GM23338 (cell line): ENCODE data around the gene MEF2A. TPM values are rescaled to one million over a fixed set of nuclear protein-coding genes. Genes with fewer than 3 reads are reported as not detected.

ENCODE experiments used
- ATAC-seq: fragments of 200-7000 bp; cut with Tn5 transposase; 3 replicates; pipeline ENCODE4 v1.9.1; 2020
- DNase-seq: peaks from one replicate; pipeline ENCODE4 v3.0.0-alpha.2; 2015; ENCODE audit warnings: low spot score
- H2AFZ ChIP-seq: fragments of 200-600 bp; sonication (generic); 2 replicates; pipeline ENCODE4 v1.8.0; 2016; ENCODE audit warnings: antibody characterized with exemption, mild to moderate bottlenecking, moderate library complexity
- H3F3A ChIP-seq: fragments of 200-600 bp; sonication (generic); replicated peaks from 2 replicates; pipeline ENCODE4 v1.8.0; 2017; ENCODE audit warnings: antibody characterized with exemption, mixed run types, low read depth
- H3K27ac ChIP-seq: fragments of 200-600 bp; sonication (generic); 2 replicates; pipeline ENCODE4 v1.6.1; 2016; ENCODE audit warnings: low read depth
- H3K27me3 ChIP-seq: fragments of 200-600 bp; sonication (generic); 2 replicates; pipeline ENCODE4 v1.8.0; 2016; ENCODE audit warnings: mild to moderate bottlenecking, mixed run types, moderate library complexity; ENCODE audit not compliant: insufficient read depth
- H3K36me3 ChIP-seq: fragments of 200-600 bp; sonication (generic); 2 replicates; pipeline ENCODE4 v1.8.0; 2016; ENCODE audit warnings: mild to moderate bottlenecking; ENCODE audit not compliant: insufficient read depth
- H3K4me1 ChIP-seq: fragments of 200-600 bp; sonication (generic); 2 replicates; pipeline ENCODE4 v1.8.0; 2016; ENCODE audit warnings: mild to moderate bottlenecking, moderate library complexity; ENCODE audit not compliant: insufficient read depth
- H3K4me2 ChIP-seq: fragments of 200-600 bp; sonication (generic); 2 replicates; pipeline ENCODE4 v1.7.1; 2017; ENCODE audit warnings: mixed run types
- H3K4me3 ChIP-seq: fragments of 200-600 bp; sonication (generic); 2 replicates; pipeline ENCODE4 v1.6.1; 2016; ENCODE audit warnings: mixed run types
- H3K79me2 ChIP-seq: fragments of 200-600 bp; sonication (generic); replicated peaks from 2 replicates; pipeline ENCODE4 v1.8.0; 2017; ENCODE audit warnings: mild to moderate bottlenecking; ENCODE audit not compliant: insufficient read depth
- H3K9me2 ChIP-seq: fragments of 200-600 bp; sonication (generic); 2 replicates; pipeline ENCODE4 v1.8.0; 2017; ENCODE audit not compliant: insufficient read depth
- H4K20me1 ChIP-seq: fragments of 200-600 bp; sonication (generic); replicated peaks from 2 replicates; pipeline ENCODE4 v1.8.0; 2017; ENCODE audit warnings: mild to moderate bottlenecking; ENCODE audit not compliant: insufficient read depth
- H3K27ac Mint-ChIP-seq: 2 replicates; pipeline ENCODE4 v1.8.0; 2020; ENCODE audit warnings: inconsistent platforms, mild to moderate bottlenecking, moderate library complexity, mixed read lengths
- H3K27me3 Mint-ChIP-seq: 3 replicates; pipeline ENCODE4 v1.8.0; 2022; ENCODE audit warnings: low read depth, mild to moderate bottlenecking, moderate library complexity, mixed read lengths, inconsistent platforms; ENCODE audit not compliant: insufficient read depth, poor library complexity
- H3K36me3 Mint-ChIP-seq: 3 replicates; pipeline ENCODE4 v1.8.0; 2021; ENCODE audit warnings: low read depth, mild to moderate bottlenecking, inconsistent platforms, moderate library complexity, mixed read lengths
- H3K4me1 Mint-ChIP-seq: 3 replicates; pipeline ENCODE4 v1.8.0; 2020; ENCODE audit warnings: mild to moderate bottlenecking, inconsistent platforms, mixed read lengths
- H3K4me3 Mint-ChIP-seq: 3 replicates; pipeline ENCODE4 v1.8.0; 2021; ENCODE audit warnings: moderate library complexity, mild to moderate bottlenecking, inconsistent platforms, mixed read lengths
- H3K9me3 Mint-ChIP-seq: 3 replicates; pipeline ENCODE4 v1.8.0; 2020; ENCODE audit warnings: moderate library complexity, mild to moderate bottlenecking, inconsistent platforms, mixed read lengths
- CREB1 ChIP-seq: fragments of 250-450 bp; sonication (Bioruptor Pico); IDR thresholded peaks from 2 replicates; pipeline ENCODE4 v1.5.0; 2020; ENCODE audit warnings: low read depth, mild to moderate bottlenecking, moderate library complexity
- EZH2 ChIP-seq: fragments of 200-600 bp; sonication (generic); IDR thresholded peaks from one replicate; pipeline ENCODE4 v1.8.0; 2017; ENCODE audit warnings: antibody characterized with exemption, mild to moderate bottlenecking, low read depth; ENCODE audit not compliant: unreplicated experiment
- EZH2phosphoT487 ChIP-seq: fragments of 200-600 bp; sonication (generic); IDR thresholded peaks from one replicate; pipeline ENCODE4 v1.8.1; 2018; ENCODE audit warnings: antibody characterized with exemption; ENCODE audit not compliant: unreplicated experiment
- JUNB ChIP-seq: IDR thresholded peaks from one replicate; pipeline ENCODE4 v1.6.1; 2016; ENCODE audit warnings: antibody characterized with exemption; ENCODE audit not compliant: unreplicated experiment
- ZNF331 ChIP-seq: fragments of 250-450 bp; sonication (Bioruptor Pico); IDR thresholded peaks from 2 replicates; pipeline ENCODE4 v1.5.0; 2020; ENCODE audit warnings: low read depth, mild to moderate bottlenecking, moderate library complexity
- polyA plus RNA-seq: library from polyadenylated mRNA; unstranded; fragments of >200 nt; fragmentation: Nextera tagmentation; extraction: Ambion mirVana; gene quantifications from 2 replicates; pipeline ENCODE4 v1.2.1, GENCODE V29; 2016
- total RNA-seq: library from RNA; depleted of rRNA; stranded (reverse); fragments of >200 nt; shearing (Covaris generic); gene quantifications from 2 replicates; pipeline ENCODE4 v1.2.3, GENCODE V29; 2014
- TF ChIP-seq, protein P1 (sequence below): IDR thresholded peaks from 2 replicates; pipeline ENCODE4 v1.6.1; 2016; ENCODE audit warnings: antibody characterized with exemption
- TF ChIP-seq, protein P2 (sequence below), 2 experiments: fragments of 200-600 bp in 1 of 2; sonication (generic) in 1 of 2; conservative IDR thresholded peaks; 2 replicates each; pipeline versions ENCODE4 v1.5.1 to v1.6.1; 2016 to 2017; ENCODE audit warnings: antibody characterized with exemption in 2 of 2, low read depth in 2 of 2, mild to moderate bottlenecking in 2 of 2, moderate library complexity in 1 of 2
- TF ChIP-seq, protein P3 (sequence below): IDR thresholded peaks from one replicate; pipeline ENCODE4 v1.6.1; 2018; ENCODE audit warnings: antibody characterized with exemption; ENCODE audit not compliant: unreplicated experiment
- TF ChIP-seq, protein P4 (sequence below): fragments of 250-450 bp; sonication (Bioruptor Pico); IDR thresholded peaks from 2 replicates; pipeline ENCODE4 v1.5.0; 2020; ENCODE audit warnings: mild to moderate bottlenecking, moderate library complexity

MEF2A gene
- total and polyA plus RNA-seq, 2 experiments from 2014 or later = 20.3 to 42.3 TPM

DNA sequence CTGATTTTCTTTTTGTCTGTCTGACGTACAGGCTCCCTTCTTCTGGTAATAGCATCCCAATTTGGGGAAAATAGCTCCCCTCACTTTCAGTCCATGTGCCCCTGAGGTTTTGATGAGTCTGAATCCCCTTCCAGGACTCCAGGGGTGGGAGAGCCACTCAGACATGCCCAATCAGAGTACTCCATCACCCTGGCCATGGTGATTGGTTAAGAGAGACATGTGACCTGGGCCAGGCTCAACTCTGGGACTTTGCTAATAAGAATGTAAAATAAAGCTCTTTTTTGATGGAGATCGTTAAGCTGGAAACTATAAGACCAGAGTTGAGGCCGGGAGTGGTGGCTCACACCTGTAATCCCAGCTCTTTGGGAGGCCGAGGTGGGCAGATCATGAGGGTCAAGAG is 9.2 kb upstream of the MEF2A start:
- no peak overlapping the region for H3K4me2 ChIP-seq
- H3K27ac Mint-ChIP-seq = no peak overlapping the region
- no peaks in the 10 kb centered on the region for H3K79me2 ChIP-seq
- DNase-seq (no peak), ATAC-seq (no peak)
- H4K20me1 ChIP-seq = no peaks in the 10 kb centered on the region
- H3K27me3 ChIP-seq = no peaks in the 10 kb centered on the region
- H3K4me3 Mint-ChIP-seq = no peak overlapping the region
- H3K4me3 ChIP-seq = no peak overlapping the region
- no peaks in the 10 kb centered on the region for H3K4me1 ChIP-seq
- no peaks in the 10 kb centered on the region for H3K36me3 ChIP-seq
- H2AFZ ChIP-seq = no peak overlapping the region
- no peaks in the 10 kb centered on the region for H3K9me3 Mint-ChIP-seq
- H3K9me2 ChIP-seq = no peaks in the 10 kb centered on the region
- no peaks in the 10 kb centered on the region for H3F3A ChIP-seq
- peaks cover 3% of the 10 kb centered on the region for H3K27me3 Mint-ChIP-seq
- no peak overlapping the region for H3K27ac ChIP-seq
- H3K36me3 Mint-ChIP-seq = no peaks in the 10 kb centered on the region
- H3K4me1 Mint-ChIP-seq = no peaks in the 10 kb centered on the region
- no peak for TF ChIP-seq JUNB
- TF ChIP-seq, protein P1, sequence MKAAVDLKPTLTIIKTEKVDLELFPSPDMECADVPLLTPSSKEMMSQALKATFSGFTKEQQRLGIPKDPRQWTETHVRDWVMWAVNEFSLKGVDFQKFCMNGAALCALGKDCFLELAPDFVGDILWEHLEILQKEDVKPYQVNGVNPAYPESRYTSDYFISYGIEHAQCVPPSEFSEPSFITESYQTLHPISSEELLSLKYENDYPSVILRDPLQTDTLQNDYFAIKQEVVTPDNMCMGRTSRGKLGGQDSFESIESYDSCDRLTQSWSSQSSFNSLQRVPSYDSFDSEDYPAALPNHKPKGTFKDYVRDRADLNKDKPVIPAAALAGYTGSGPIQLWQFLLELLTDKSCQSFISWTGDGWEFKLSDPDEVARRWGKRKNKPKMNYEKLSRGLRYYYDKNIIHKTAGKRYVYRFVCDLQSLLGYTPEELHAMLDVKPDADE = no peak
- no peak for TF ChIP-seq ZNF331 (CRISPR knock-in tag)
- TF ChIP-seq, protein P2, sequence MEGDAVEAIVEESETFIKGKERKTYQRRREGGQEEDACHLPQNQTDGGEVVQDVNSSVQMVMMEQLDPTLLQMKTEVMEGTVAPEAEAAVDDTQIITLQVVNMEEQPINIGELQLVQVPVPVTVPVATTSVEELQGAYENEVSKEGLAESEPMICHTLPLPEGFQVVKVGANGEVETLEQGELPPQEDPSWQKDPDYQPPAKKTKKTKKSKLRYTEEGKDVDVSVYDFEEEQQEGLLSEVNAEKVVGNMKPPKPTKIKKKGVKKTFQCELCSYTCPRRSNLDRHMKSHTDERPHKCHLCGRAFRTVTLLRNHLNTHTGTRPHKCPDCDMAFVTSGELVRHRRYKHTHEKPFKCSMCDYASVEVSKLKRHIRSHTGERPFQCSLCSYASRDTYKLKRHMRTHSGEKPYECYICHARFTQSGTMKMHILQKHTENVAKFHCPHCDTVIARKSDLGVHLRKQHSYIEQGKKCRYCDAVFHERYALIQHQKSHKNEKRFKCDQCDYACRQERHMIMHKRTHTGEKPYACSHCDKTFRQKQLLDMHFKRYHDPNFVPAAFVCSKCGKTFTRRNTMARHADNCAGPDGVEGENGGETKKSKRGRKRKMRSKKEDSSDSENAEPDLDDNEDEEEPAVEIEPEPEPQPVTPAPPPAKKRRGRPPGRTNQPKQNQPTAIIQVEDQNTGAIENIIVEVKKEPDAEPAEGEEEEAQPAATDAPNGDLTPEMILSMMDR (conservative IDR thresholded peaks at IDR 0.05; ENCODE audit: low read depth in 2 of 2) = no peak
- TF ChIP-seq, protein P3, sequence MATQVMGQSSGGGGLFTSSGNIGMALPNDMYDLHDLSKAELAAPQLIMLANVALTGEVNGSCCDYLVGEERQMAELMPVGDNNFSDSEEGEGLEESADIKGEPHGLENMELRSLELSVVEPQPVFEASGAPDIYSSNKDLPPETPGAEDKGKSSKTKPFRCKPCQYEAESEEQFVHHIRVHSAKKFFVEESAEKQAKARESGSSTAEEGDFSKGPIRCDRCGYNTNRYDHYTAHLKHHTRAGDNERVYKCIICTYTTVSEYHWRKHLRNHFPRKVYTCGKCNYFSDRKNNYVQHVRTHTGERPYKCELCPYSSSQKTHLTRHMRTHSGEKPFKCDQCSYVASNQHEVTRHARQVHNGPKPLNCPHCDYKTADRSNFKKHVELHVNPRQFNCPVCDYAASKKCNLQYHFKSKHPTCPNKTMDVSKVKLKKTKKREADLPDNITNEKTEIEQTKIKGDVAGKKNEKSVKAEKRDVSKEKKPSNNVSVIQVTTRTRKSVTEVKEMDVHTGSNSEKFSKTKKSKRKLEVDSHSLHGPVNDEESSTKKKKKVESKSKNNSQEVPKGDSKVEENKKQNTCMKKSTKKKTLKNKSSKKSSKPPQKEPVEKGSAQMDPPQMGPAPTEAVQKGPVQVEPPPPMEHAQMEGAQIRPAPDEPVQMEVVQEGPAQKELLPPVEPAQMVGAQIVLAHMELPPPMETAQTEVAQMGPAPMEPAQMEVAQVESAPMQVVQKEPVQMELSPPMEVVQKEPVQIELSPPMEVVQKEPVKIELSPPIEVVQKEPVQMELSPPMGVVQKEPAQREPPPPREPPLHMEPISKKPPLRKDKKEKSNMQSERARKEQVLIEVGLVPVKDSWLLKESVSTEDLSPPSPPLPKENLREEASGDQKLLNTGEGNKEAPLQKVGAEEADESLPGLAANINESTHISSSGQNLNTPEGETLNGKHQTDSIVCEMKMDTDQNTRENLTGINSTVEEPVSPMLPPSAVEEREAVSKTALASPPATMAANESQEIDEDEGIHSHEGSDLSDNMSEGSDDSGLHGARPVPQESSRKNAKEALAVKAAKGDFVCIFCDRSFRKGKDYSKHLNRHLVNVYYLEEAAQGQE = no peak
- no peak for TF ChIP-seq CREB1
- TF ChIP-seq, protein P4, sequence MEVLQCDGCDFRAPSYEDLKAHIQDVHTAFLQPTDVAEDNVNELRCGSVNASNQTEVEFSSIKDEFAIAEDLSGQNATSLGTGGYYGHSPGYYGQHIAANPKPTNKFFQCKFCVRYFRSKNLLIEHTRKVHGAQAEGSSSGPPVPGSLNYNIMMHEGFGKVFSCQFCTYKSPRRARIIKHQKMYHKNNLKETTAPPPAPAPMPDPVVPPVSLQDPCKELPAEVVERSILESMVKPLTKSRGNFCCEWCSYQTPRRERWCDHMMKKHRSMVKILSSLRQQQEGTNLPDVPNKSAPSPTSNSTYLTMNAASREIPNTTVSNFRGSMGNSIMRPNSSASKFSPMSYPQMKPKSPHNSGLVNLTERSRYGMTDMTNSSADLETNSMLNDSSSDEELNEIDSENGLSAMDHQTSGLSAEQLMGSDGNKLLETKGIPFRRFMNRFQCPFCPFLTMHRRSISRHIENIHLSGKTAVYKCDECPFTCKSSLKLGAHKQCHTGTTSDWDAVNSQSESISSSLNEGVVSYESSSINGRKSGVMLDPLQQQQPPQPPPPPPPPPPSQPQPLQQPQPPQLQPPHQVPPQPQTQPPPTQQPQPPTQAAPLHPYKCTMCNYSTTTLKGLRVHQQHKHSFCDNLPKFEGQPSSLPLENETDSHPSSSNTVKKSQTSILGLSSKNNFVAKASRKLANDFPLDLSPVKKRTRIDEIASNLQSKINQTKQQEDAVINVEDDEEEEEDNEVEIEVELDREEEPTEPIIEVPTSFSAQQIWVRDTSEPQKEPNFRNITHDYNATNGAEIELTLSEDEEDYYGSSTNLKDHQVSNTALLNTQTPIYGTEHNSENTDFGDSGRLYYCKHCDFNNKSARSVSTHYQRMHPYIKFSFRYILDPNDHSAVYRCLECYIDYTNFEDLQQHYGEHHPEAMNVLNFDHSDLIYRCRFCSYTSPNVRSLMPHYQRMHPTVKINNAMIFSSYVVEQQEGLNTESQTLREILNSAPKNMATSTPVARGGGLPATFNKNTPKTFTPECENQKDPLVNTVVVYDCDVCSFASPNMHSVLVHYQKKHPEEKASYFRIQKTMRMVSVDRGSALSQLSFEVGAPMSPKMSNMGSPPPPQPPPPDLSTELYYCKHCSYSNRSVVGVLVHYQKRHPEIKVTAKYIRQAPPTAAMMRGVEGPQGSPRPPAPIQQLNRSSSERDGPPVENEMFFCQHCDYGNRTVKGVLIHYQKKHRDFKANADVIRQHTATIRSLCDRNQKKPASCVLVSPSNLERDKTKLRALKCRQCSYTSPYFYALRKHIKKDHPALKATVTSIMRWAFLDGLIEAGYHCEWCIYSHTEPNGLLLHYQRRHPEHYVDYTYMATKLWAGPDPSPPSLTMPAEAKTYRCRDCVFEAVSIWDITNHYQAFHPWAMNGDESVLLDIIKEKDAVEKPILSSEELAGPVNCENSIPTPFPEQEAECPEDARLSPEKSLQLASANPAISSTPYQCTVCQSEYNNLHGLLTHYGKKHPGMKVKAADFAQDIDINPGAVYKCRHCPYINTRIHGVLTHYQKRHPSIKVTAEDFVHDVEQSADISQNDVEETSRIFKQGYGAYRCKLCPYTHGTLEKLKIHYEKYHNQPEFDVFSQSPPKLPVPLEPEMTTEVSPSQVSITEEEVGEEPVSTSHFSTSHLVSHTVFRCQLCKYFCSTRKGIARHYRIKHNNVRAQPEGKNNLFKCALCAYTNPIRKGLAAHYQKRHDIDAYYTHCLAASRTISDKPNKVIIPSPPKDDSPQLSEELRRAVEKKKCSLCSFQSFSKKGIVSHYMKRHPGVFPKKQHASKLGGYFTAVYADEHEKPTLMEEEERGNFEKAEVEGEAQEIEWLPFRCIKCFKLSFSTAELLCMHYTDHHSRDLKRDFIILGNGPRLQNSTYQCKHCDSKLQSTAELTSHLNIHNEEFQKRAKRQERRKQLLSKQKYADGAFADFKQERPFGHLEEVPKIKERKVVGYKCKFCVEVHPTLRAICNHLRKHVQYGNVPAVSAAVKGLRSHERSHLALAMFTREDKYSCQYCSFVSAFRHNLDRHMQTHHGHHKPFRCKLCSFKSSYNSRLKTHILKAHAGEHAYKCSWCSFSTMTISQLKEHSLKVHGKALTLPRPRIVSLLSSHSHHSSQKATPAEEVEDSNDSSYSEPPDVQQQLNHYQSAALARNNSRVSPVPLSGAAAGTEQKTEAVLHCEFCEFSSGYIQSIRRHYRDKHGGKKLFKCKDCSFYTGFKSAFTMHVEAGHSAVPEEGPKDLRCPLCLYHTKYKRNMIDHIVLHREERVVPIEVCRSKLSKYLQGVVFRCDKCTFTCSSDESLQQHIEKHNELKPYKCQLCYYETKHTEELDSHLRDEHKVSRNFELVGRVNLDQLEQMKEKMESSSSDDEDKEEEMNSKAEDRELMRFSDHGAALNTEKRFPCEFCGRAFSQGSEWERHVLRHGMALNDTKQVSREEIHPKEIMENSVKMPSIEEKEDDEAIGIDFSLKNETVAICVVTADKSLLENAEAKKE (CRISPR knock-in tag) = no peak
- TF ChIP-seq EZH2 = no peak
- TF ChIP-seq EZH2phosphoT487 = no peak
